Spinal cord (tissue), 10 donors: ENCODE measurements around the gene RAD51B. TPM values are rescaled to one million over a fixed set of nuclear protein-coding genes. Genes with fewer than 3 reads are reported as not detected.
A peak's percentile ranks its signal among the peaks of the same experiment; 100 is the strongest.
"Not testable (repeated sequence)": the region's sequence is repeated elsewhere in the genome, so short reads cannot be mapped to it uniquely, and the experiment has no call there.

Experiments used
- DNase-seq, 6 donors: peaks; one replicate each; pipeline versions ENCODE4 v3.0.0 to v3.0.0-alpha.2; 2013 to 2015; ENCODE audit warnings: low spot score in 6 of 6, low read depth in 4 of 6
- H3K27ac ChIP-seq: one replicate; pipeline ENCODE4 v1.5.1; 2013; ENCODE audit warnings: low read depth, low read length, control low read depth
- H3K27me3 ChIP-seq: one replicate; pipeline ENCODE4 v1.6.1; 2013; ENCODE audit warnings: low read length; ENCODE audit not compliant: control insufficient read depth, insufficient read depth
- H3K36me3 ChIP-seq: one replicate; pipeline ENCODE4 v1.6.1; 2013; ENCODE audit warnings: low read length; ENCODE audit not compliant: control insufficient read depth, insufficient read depth
- H3K4me1 ChIP-seq: one replicate; pipeline ENCODE4 v1.6.1; 2013; ENCODE audit warnings: low read length; ENCODE audit not compliant: control insufficient read depth, insufficient read depth
- H3K4me3 ChIP-seq: one replicate; pipeline ENCODE4 v1.5.1; 2013; ENCODE audit warnings: low read depth, low read length, control low read depth
- H3K9me3 ChIP-seq: one replicate; pipeline ENCODE4 v1.6.1; 2013; ENCODE audit warnings: low read length; ENCODE audit not compliant: control insufficient read depth, insufficient read depth
- WGBS: methylation state at CpG from one replicate; pipeline ENCODE4 v1.1.5; 2013; ENCODE audit warnings: missing lambda C conversion rate; ENCODE audit not compliant: insufficient coverage; 5-methylcytosine and 5-hydroxymethylcytosine counted together
- polyA plus RNA-seq, 2 donors: library from polyadenylated mRNA; unstranded; fragments of 120-200 nt; gene quantifications; one replicate each; pipeline ENCODE4 v1.2.1, GENCODE V29; 2013; ENCODE audit not compliant: insufficient read length in 2 of 2
- total RNA-seq, 2 donors: library from RNA; depleted of rRNA in 1 of 2; stranded (reverse); fragments of 120-200 nt in 1 of 2; fragments of >200 nt in 1 of 2; gene quantifications; one replicate each; pipeline versions ENCODE4 v1.2.3 to v1.2.4, GENCODE V29; 2013 to 2014
- donor health status: healthy.

RAD51B gene
- total and polyA plus RNA-seq, 4 donors = 5.7 to 28.9 (median 14.4) TPM

GRCh38 chr14:68661226-68662225 is 841.9 kb downstream of the RAD51B start:
- no peaks in the 10 kb centered on the region for H3K36me3 ChIP-seq
- 90% methylated on average over 14 of the region's 14 CpGs for WGBS
- DNase-seq = no peak
- no peaks in the 10 kb centered on the region for H3K9me3 ChIP-seq
- peaks cover 37% of the 10 kb centered on the region for H3K4me1 ChIP-seq
- H3K27ac ChIP-seq = no peak overlapping the region
- H3K27me3 ChIP-seq = no peaks in the 10 kb centered on the region
- H3K4me3 ChIP-seq = no peak overlapping the region

GRCh38 chr14:68662392-68662791 is 842.8 kb downstream of the RAD51B start:
- no peaks in the 10 kb centered on the region for H3K27me3 ChIP-seq
- H3K4me1 ChIP-seq = peaks cover 30% of the 10 kb centered on the region
- no peak overlapping the region for H3K27ac ChIP-seq
- DNase-seq = no peak
- H3K36me3 ChIP-seq = no peaks in the 10 kb centered on the region
- H3K4me3 ChIP-seq = no peak overlapping the region
- 86% methylated on average over 2 of the region's 3 CpGs for WGBS
- no peaks in the 10 kb centered on the region for H3K9me3 ChIP-seq

- not testable (repeated sequence) for H3K9me3 ChIP-seq, DNase-seq, H3K27me3 ChIP-seq, H3K36me3 ChIP-seq, H3K4me3 ChIP-seq, H3K27ac ChIP-seq
- 100% methylated on average over 2 of the region's 6 CpGs for WGBS
- H3K4me1 ChIP-seq = peaks cover 25% of the 10 kb centered on the region
Observed at GRCh38 chr14:68662826-68663225, 843.2 kb downstream of the RAD51B start.

DNA sequence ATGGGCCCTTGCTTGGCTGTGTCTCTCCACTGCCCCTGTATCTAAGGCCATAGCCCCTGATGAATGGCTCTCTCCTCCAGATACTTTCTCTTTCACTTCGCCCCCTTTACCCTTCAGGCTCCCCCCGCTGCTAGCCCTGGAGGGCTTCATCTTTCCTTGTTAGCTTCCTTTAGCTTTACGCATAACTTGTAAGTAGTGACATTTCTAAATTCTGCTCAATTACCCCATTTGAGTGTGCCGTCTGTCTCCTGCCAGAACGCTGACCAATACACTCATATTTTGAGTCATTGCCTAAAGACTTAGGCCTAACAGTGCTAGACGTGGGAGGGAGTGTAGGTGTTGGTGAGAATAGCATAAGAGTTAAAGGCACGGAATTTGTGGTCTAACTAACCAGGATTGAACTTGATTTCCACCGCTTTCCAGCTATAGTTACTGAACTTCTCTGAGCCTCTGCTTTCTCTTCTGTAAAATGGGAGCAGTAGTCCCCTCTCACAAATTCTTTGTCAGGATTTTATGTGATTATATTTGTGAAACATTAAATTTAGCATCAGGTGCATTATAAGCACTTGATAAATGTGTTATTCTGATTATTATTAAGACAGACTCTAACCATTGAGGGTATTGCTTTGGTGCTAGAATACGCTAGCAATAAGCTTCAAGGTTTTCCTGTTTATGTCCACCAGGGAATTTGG is 844.0 kb downstream of the RAD51B start:
- no peaks in the 10 kb centered on the region for H3K36me3 ChIP-seq
- no peak for DNase-seq
- no peak overlapping the region for H3K27ac ChIP-seq
- H3K27me3 ChIP-seq = no peaks in the 10 kb centered on the region
- H3K4me1 ChIP-seq = peaks cover 19% of the 10 kb centered on the region
- no peaks in the 10 kb centered on the region for H3K9me3 ChIP-seq
- no peak overlapping the region for H3K4me3 ChIP-seq
- WGBS = 80% methylated on average over 1 of the region's 9 CpGs

DNA sequence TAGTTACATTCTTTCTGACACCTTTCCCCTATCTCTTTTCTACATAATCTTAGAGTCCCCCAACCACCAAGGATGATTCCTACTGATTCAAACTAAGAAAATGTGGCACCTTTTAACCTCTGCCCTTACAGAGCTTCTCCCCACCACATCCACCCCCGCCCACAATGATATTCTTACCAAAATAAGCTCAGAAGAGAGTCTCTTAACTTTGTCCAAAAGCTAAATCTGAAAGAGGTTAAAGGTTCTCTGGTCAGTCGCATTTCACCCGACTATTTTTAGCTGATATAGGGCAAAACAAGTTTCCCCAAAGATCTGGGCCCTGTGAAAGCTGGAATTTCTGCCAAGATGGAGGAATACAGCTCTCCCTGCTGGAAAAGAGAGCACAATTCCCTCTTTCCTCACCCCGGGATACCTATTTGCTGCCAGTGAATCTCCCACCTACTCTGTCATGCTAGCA is 844.7 kb downstream of the RAD51B start:
- Histone ChIP-seq H3K36me3 (no peaks in the 10 kb centered on the region), H3K4me3 (no peak overlapping the region), H3K27me3 (no peaks in the 10 kb centered on the region), H3K4me1 (peaks cover 14% of the 10 kb centered on the region), H3K27ac (no peak overlapping the region), H3K9me3 (no peaks in the 10 kb centered on the region)
- WGBS = 72% methylated on average over 4 of the region's 4 CpGs
- DNase-seq = no peak

- Histone ChIP-seq H3K36me3 (no peaks in the 10 kb centered on the region), H3K4me1 (peaks cover 14% of the 10 kb centered on the region), H3K9me3 (no peaks in the 10 kb centered on the region), H3K4me3 (no peak overlapping the region), H3K27me3 (no peaks in the 10 kb centered on the region), H3K27ac (peak overlapping the region; percentile 33)
- WGBS = 96% methylated on average over 3 of the region's 4 CpGs
- no peak for DNase-seq
Observed at GRCh38 chr14:68665131-68665530, 845.6 kb downstream of the RAD51B start.

DNA sequence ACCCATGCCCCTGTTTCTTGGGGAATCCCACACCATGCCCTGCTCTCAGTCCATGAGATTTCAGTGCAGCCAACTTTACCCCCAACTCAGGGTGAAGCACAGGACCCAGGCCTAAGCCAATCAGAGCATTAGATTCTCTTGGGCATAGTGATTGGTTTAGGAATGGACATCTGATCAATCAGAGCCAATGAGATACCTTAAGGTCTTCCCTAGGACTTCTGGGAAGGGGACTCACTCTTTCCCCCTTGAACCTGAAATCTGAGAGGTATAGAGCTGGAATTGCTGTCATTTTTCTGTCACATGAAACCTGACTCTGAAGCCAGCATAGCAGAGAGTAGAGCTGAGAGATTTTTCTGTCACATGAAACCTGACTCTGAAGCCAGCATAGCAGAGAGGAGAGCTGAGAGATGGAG is 846.2 kb downstream of the RAD51B start:
- no peaks in the 10 kb centered on the region for H3K27me3 ChIP-seq
- no peaks in the 10 kb centered on the region for H3K36me3 ChIP-seq
- H3K4me3 ChIP-seq = no peak overlapping the region
- no peak for DNase-seq
- H3K4me1 ChIP-seq = peaks cover 21% of the 10 kb centered on the region
- no peaks in the 10 kb centered on the region for H3K9me3 ChIP-seq
- H3K27ac ChIP-seq = no peak overlapping the region

GRCh38 chr14:68666236-68666635 is 846.7 kb downstream of the RAD51B start:
- peaks cover 23% of the 10 kb centered on the region for H3K4me1 ChIP-seq
- no peak overlapping the region for H3K27ac ChIP-seq
- H3K4me3 ChIP-seq = no peak overlapping the region
- no peaks in the 10 kb centered on the region for H3K9me3 ChIP-seq
- H3K27me3 ChIP-seq = no peaks in the 10 kb centered on the region
- WGBS = no CpG with 5 or more reads among the region's 2 CpGs
- H3K36me3 ChIP-seq = no peaks in the 10 kb centered on the region
- DNase-seq = no peak

- DNase-seq = no peak
- Histone ChIP-seq H3K4me1 (peaks cover 23% of the 10 kb centered on the region), H3K4me3 (no peak overlapping the region), H3K9me3 (no peaks in the 10 kb centered on the region), H3K27me3 (no peaks in the 10 kb centered on the region), H3K27ac (peak overlapping the region; percentile 19), H3K36me3 (no peaks in the 10 kb centered on the region)
- 95% methylated on average over 4 of the region's 5 CpGs for WGBS
Observed at GRCh38 chr14:68666899-68667298, 847.3 kb downstream of the RAD51B start.
